Measurements from ENCODE around the gene SCD.

Gene SCD

GRCh38 chr10:100353770-100354485 lies 6.9 kb downstream of the SCD start:
- no peak for TF ChIP-seq CTCF (IDR thresholded peaks at IDR 0.05; ENCODE audit: low read depth, low read length)
- H3K4me3 ChIP-seq (ENCODE audit: low read depth, low read length), result no peak overlapping the region
- H3K27me3 ChIP-seq (ENCODE audit: insufficient read depth, low read depth, severe bottlenecking), result no peaks in the 10 kb centered on the region
- no peak for DNase-seq
- no peak overlapping the region for H3K27ac ChIP-seq
- H3K36me3 ChIP-seq, result peaks cover 97% of the 10 kb centered on the region
- H3K9me3 ChIP-seq (ENCODE audit: severe bottlenecking), result no peaks in the 10 kb centered on the region

GRCh38 chr10:100355086-100355485 lies 8.1 kb downstream of the SCD start:
- H3K36me3 ChIP-seq, result peaks cover 97% of the 10 kb centered on the region
- no peaks in the 10 kb centered on the region for H3K9me3 ChIP-seq (ENCODE audit: severe bottlenecking)
- H3K4me3 ChIP-seq (ENCODE audit: low read depth, low read length), result no peak overlapping the region
- no peak for DNase-seq
- no peaks in the 10 kb centered on the region for H3K27me3 ChIP-seq (ENCODE audit: insufficient read depth, low read depth, severe bottlenecking)
- H3K27ac ChIP-seq, result no peak overlapping the region
- TF ChIP-seq CTCF (IDR thresholded peaks at IDR 0.05; ENCODE audit: low read depth, low read length), result no peak

GRCh38 chr10:100356067-100357017 lies 9.3 kb downstream of the SCD start:
- Histone ChIP-seq H3K9me3 (ENCODE audit: severe bottlenecking) (no peaks in the 10 kb centered on the region), H3K4me3 (ENCODE audit: low read depth, low read length) (no peak overlapping the region), H3K27ac (no peak overlapping the region), H3K27me3 (ENCODE audit: insufficient read depth, low read depth, severe bottlenecking) (no peaks in the 10 kb centered on the region), H3K36me3 (peaks cover 97% of the 10 kb centered on the region)
- no peak for DNase-seq
- TF ChIP-seq CTCF (IDR thresholded peaks at IDR 0.05; ENCODE audit: low read depth, low read length), result no peak

GRCh38 chr10:100357059-100357858 lies 10.2 kb downstream of the SCD start:
- Histone ChIP-seq H3K4me3 (ENCODE audit: low read depth, low read length) (no peak overlapping the region), H3K9me3 (ENCODE audit: severe bottlenecking) (no peaks in the 10 kb centered on the region), H3K27ac (no peak overlapping the region), H3K27me3 (ENCODE audit: insufficient read depth, low read depth, severe bottlenecking) (no peaks in the 10 kb centered on the region), H3K36me3 (peaks cover 88% of the 10 kb centered on the region)
- TF ChIP-seq CTCF (IDR thresholded peaks at IDR 0.05; ENCODE audit: low read depth, low read length), result no peak
- DNase-seq, result no peak

GRCh38 chr10:100359030-100359432 lies 12.0 kb downstream of the SCD start:
- no peaks in the 10 kb centered on the region for H3K27me3 ChIP-seq (ENCODE audit: insufficient read depth, low read depth, severe bottlenecking)
- no peak overlapping the region for H3K4me3 ChIP-seq (ENCODE audit: low read depth, low read length)
- H3K27ac ChIP-seq, result no peak overlapping the region
- DNase-seq, result no peak
- H3K36me3 ChIP-seq, result peaks cover 70% of the 10 kb centered on the region
- no peak for TF ChIP-seq CTCF (IDR thresholded peaks at IDR 0.05; ENCODE audit: low read depth, low read length)
- H3K9me3 ChIP-seq (ENCODE audit: severe bottlenecking), result no peaks in the 10 kb centered on the region

Measured in WERI-Rb-1 (cell line).